ENCODE results near the gene MAPK14. TPM values are rescaled to one million over a fixed set of nuclear protein-coding genes. Genes with fewer than 3 reads are reported as not detected.

Gene MAPK14
- total and polyA plus RNA-seq, 2 donors (not counting 3 experiments of a cell fraction or from before 2014, with no cell fraction given) = 33.3 to 54.1 TPM

GRCh38 chr6:36126121-36126520 is 98.5 kb downstream of the MAPK14 start:
- Histone ChIP-seq H3K79me2 (ENCODE audit: control insufficient read depth, insufficient read depth, low read length) (no peaks in the 10 kb centered on the region), H3K9me1 (replicated peaks; ENCODE audit: control insufficient read depth, extremely low read depth, insufficient read depth, low read length) (no peaks in the 10 kb centered on the region), H3K4me3 (replicated peaks in 1 of 3; ENCODE audit: insufficient read depth in 1 of 3, low read depth in 1 of 3, low read length in 3 of 3) (no peak overlapping the region), H3K9ac (replicated peaks; ENCODE audit: extremely low read depth, insufficient read depth, low read length) (no peak overlapping the region), H3K36me3 (ENCODE audit: control insufficient read depth in 2 of 2, extremely low read depth in 1 of 2, insufficient read depth in 2 of 2, low read length in 2 of 2) (no peaks in the 10 kb centered on the region), H2AFZ (ENCODE audit: low read depth, low read length) (no peak overlapping the region), H3K27me3 (ENCODE audit: control insufficient read depth in 2 of 2, insufficient read depth in 2 of 2, low read length in 2 of 2) (no peaks in the 10 kb centered on the region), H4K20me1 (replicated peaks; ENCODE audit: control insufficient read depth, extremely low read depth, insufficient read depth, low read length) (no peaks in the 10 kb centered on the region), H3K4me1 (ENCODE audit: control insufficient read depth, extremely low read depth, insufficient read depth, low read length) (peaks cover 37% of the 10 kb centered on the region), H3K4me2 (ENCODE audit: insufficient read depth, low read length) (no peak overlapping the region), H3K27ac (ENCODE audit: insufficient read depth, low read depth, low read length) (peak overlapping the region; percentile 82), H3K9me3 (replicated peaks; ENCODE audit: control insufficient read depth, insufficient read depth, low read length) (no peaks in the 10 kb centered on the region)
- BruUV-seq (replicated peaks) = no TSS peak
- CTCF ChIA-PET = interaction anchor here (0.7 to 1.8 kb wide), 4 partner anchors 14 to 215 kb away, joined by 3 to 5 read pairs (median 4); no protein-coding TSS in a partner anchor
- dilution Hi-C loops (cut with MboI; ENCODE audit: extremely low pct_ligation_motif_present, low sequenced_read_pairs) = no loop called here
- TF ChIP-seq, protein P1, sequence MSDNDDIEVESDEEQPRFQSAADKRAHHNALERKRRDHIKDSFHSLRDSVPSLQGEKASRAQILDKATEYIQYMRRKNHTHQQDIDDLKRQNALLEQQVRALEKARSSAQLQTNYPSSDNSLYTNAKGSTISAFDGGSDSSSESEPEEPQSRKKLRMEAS (IDR thresholded peaks at IDR 0.05; ENCODE audit: insufficient read depth, insufficient read length) = no peak
- TF ChIP-seq POLR2AphosphoS5 (IDR thresholded peaks at IDR 0.05; ENCODE audit: insufficient read depth, low read depth, low read length) (no peak), FOS (IDR thresholded peaks at IDR 0.05; ENCODE audit: borderline replicate concordance, insufficient read depth, low read length) (no peak), POLR2A (IDR thresholded peaks at IDR 0.05; ENCODE audit: low read depth, low read length) (no peak), MYC (IDR thresholded peaks at IDR 0.05; ENCODE audit: low read depth, low read length) (no peak), GATA2 (IDR thresholded peaks at IDR 0.05; ENCODE audit: insufficient read depth, insufficient read length, low read depth, low read length) (no peak), JUN (IDR thresholded peaks at IDR 0.05; ENCODE audit: borderline replicate concordance, insufficient read depth, insufficient read length, low read depth) (no peak), EZH2 (IDR thresholded peaks at IDR 0.05; ENCODE audit: borderline replicate concordance, low read depth, low read length, severe bottlenecking) (no peak), CTCF (IDR thresholded peaks at IDR 0.05; ENCODE audit: extremely low read depth in 1 of 2, insufficient read depth in 1 of 2, low read depth in 1 of 2, low read length in 2 of 2) (no peak)
- intact Hi-C loops (cut with micrococcal nuclease) = loop anchor here (2.0 kb wide), 1 partner anchor 123 kb away; no protein-coding TSS in a partner anchor
- no peak for FAIRE-seq
- no peak for DNase-seq (ENCODE audit: low read depth, low spot score)
- POLR2A ChIA-PET = no interaction called here
